G401.6 (cell line): ENCODE results near the gene CD84.
"Not testable (repeated sequence)": the region's sequence is repeated elsewhere in the genome, so short reads cannot be mapped to it uniquely, and the experiment has no call there.

Experiments
- FAIRE-seq: peaks from 2 replicates; lab custom pipeline; 2012; peaks lifted over from hg19 to GRCh38; lab: Jason Lieb, UNC

The CD84 gene

DNA sequence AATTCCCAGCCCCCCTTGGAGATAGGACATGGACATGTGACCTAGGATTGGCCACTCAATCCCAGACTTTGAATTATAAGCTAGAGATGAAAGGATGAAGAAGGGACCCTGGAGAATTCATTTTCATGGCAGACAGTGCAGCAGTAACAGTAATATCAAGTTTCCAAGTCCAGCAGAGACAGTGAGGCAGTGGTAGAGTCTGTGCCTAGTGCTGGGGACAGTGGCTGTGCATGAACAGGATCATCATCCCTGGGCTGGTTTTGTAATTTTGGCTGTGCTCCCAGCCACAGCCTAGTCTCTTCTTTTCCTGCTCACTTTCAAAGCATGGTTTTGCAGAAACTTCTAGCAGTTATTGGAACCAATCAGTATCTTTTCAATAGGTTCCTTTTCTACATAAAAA lies 29.6 kb upstream of the CD84 start:
- FAIRE-seq: no peak

DNA sequence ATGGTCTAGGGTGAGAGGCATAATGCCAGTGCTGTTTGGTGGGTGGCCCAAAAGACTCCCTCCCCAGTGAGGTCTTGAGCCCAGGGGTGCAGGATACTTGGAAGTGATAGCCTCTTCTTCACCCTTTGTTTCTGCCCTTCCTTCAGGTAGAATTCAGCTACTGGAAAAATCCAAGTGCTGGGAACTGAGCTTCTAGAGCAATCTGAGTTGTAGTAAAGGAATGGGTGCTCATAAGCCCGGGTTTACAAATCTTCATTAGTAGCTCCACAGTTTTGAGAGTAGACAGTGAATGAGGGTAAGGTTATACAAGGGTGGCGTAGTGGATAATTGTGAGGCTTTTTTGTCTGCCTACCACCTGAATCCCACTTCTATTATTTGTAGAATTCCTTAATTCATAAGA lies 29.2 kb upstream of the CD84 start:
- no peak for FAIRE-seq

DNA sequence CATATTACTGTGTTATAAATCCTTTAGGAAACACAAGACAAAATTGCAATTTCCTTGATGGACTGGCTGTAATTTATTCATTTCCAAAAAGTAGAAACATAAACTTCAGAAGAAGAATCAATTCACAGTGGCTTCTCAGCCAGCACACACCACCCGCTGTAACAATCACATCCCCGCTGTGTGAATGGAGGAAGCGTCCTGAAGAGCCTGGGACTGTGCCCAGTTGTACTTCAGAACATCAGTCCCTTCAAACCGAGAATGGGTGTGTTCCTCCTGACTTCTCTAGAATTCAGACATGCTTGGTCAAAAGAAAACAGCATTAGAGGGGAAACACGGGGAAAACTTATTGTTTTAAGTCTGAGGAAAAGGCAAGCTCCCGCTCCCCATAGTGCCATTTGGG lies 28.8 kb upstream of the CD84 start:
- no peak for FAIRE-seq

DNA sequence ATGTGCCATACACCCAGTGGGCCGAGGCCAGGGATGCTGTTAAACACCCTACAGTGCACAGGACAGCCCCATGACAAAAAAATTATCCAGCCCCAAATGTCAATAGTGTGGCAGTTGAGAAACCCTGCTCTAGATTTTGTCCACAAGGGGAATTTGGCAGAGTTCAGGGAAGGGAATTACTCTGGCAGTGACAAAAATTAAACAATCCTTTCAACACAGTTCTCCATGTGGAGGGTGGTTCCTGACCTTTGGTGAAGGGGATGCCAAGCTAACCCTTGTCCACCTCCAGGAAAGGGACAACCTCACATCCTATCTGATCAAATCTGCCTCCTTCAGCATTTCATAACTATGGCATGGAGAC lies 28.4 kb upstream of the CD84 start:
- FAIRE-seq: no peak

DNA sequence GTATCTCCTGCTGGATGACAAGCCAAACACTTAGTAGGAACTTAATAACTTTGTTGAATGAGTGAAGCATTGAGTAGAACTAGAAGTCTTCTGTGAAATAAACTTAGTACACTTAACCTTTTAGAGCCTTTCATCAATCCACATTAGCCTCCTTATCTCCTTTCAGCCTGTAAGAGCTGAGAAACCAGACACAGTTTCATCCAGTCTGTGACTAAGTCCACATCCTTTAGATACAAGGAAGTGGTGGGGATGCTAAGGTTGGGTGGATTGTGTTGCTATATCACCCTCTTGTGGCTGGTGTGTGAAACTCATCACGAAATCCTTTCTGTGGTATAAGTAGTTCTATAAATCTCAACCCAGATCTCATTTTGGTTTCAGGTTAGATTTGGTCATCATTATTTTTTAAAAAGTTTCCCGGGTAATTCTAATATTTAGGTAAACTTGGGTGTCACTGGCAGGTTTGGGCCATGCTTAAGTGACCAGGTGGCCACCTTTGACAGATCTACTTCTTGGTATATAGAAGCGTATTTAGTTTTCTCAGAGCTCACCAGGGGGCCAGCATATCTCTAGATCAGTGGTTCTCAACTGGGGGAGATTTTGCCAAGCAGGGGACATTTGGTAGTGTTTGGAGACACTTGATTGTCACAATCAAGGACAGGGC lies 27.8 kb upstream of the CD84 start:
- peak; percentile 72 for FAIRE-seq

DNA sequence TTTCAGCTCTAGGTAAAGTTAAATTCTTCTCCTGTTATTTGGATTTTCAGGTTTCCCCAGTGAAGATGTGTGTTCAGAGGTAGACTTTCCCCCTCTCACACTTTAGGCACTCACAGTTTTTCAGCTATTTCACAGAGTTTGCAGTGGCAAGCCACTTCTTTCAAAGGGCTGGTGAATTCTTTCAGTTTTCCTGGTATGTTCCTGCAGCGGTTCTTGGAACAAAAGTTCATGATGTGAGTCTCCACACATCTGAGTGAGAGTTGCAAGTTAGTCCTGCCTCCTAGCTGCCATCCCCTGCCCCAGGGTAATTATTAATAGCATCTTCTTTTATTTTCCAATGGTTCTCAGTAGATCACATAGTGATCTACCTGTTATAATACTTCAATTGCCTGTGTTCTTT lies 27.3 kb upstream of the CD84 start:
- FAIRE-seq: no peak

DNA sequence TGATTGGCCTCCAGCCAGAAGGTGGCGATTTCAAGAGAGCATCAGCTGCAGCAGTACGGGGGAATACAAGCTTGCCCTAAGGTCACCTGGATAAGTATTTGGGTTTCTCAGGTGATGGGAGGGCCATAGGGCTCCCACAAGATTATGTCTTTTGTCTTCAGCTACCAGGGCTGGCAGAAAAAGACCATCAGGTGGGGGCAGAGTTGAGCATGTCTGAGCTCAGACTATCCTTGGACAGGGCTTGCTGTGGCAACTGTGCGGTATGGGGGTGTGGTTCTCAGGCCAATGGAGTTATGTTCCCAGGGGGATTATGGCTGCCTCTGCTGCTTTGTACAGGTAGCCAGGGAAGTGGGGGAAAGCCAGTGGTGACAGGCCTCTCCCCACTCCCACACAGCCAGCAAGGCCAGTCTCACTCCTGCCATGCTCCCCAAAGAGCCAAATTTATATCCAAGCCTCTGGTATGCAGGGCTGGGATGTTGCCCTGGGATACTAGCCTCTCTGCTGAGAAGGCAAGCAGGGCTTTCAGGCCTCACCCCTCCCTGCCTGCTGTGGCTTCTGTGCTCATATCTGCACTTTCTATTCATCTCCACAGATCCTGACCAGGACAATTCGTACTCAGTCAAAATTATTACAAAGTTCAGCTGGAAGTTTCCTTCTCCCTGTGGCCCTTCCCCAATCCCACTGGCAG lies 26.6 kb upstream of the CD84 start:
- FAIRE-seq: no peak

DNA sequence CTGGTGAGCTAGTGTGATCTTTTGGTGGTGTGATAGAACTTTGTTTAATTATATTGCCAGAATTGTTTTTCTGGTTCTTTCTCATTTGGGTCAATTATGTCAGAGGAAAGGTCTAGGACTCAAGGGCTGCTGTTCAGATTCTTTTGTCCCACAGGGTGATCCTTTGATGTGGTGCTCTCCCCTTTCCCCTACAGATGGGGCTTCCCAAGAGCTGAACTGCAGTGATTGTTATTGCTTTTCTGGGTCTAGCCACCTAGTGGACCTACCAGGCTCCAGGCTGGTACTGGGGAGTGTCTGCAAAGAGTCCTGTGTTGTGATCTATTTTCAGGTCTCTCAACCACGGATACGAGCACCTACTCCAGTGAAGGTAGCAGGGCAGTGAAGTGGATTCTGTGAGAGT lies 25.9 kb upstream of the CD84 start:
- FAIRE-seq: no peak

DNA sequence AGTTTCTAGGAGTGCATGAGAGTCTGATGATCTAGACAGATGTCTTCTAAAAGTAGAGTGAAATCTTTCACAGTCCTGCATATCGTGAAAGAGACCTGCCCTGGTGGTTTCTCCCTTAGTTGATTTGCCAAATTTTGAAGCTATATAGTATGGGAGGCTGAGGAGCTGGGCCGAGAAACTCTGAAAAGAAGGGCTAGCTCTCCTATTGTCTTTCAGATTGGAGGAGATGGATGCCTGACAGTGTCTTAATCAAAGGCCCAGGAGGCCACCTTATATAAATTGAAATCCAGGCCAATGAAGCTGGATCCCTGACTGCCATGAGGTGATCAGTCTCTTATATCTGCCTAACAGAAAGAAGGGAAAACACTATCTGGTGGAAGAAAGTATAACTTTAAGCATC lies 18.4 kb upstream of the CD84 start:
- no peak for FAIRE-seq

DNA sequence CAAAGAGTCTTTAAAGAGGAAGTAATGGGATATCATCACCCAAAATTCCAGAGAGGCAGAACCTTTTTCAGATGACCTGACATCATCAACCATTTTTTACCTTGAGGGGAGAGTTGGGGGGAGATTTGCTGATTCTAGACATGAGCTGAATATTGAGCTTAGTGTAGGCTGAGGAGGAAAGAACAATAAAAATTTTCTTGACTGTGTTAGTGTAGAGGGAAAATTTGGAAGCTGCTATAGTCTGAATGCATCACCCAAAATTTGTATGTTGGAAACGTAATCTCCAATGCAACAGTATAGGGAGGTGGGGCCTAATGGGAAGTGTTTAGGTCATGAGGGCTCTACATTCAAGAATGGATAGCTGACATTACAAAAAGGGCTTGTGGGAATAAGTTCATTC lies 17.8 kb upstream of the CD84 start:
- no peak for FAIRE-seq

DNA sequence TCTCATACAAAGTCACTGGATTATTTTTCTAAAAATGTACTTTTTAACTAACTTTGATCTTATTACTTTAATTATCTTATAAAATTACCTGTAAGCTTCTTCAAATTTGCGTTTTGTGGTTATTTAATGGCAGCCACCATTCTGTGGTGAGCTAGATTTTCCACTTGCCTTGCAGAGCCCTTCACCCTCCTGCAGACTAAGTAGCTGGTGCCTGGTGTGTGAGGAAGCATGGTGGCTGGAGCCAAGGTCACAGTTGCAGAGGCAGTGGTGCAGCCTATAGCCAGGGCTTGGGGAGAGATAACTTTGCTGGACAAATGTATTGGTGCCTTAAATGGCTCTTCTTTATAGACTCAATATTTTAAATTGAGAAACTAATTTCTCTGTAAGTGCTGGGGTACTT lies 11.2 kb upstream of the CD84 start:
- no peak for FAIRE-seq

DNA sequence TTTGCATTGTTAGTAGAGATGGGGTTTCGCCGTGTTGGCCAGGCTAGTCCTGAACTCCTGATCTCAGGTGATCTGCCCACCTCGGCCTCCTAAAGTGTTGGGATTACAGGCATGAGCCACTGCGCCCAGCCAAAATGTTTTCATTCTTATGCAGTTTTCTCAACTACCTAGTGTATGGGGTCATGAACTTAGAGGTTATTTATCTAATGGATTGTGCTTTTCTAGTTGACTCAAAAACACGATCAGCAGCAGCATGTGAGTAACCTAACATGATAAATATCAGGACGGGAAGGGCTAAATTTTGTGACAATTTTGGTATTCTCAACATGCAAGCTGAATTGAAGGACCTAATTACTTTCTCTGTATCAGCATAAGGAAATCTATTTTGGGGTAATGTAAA lies 9.2 kb upstream of the CD84 start:
- no peak for FAIRE-seq

DNA sequence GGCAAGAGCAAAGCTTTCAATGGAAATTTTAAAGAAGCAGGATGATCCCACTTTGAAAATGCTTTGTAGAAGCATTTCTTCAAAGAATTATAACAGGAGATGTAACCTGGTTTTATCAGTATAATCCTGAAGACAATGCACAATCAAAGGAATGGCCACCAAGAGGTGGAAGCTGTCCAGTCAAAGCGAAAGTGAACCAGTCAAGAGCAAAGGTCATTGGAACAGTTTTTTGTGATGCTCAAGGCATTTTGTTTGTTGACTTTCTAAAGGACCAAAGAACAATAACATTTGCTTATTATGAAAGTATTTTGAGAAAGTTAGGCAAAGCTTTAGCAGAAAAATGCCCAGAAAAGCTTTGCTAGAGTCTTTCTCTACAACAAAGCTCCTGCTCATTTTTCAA lies 5.5 kb upstream of the CD84 start:
- no peak for FAIRE-seq

DNA sequence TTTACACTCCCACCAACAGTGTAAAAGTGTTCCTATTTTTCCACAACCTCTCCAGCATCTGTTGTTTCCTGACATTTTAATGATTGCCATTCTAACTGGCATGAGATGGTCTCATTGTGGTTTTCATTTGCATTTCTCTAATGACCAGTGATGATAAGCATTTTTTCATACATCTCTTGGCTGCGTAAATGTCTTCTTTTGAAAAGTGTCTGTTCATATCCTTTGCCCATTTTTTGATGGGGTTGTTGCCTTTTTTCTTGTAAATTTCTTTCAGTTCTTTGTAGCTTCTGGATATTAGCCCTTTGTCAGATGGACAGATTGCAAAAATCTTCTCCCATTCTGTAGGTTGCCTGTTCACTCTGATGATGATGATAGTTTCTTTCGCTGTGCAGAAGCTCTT lies 3.7 kb upstream of the CD84 start:
- not testable (repeated sequence) for FAIRE-seq

DNA sequence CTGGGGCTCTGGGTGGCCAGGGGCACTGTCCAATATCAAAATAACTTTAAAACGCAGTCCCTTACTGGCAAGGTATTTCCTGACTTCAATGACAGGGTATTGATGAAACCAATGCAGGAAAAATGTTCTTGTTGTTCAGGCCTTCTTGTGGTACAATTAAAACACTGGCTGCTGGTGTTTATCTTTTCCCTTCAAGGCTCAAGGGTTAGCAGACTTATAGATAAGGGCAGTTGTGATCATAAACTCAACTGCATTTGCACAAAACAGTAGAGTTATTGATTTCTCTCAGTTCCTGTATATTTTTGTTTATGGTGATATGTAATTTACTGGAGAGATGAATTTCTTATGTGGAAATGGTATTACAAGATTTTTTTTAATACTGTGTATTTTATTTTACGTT lies 2.7 kb upstream of the CD84 start:
- FAIRE-seq: no peak

DNA sequence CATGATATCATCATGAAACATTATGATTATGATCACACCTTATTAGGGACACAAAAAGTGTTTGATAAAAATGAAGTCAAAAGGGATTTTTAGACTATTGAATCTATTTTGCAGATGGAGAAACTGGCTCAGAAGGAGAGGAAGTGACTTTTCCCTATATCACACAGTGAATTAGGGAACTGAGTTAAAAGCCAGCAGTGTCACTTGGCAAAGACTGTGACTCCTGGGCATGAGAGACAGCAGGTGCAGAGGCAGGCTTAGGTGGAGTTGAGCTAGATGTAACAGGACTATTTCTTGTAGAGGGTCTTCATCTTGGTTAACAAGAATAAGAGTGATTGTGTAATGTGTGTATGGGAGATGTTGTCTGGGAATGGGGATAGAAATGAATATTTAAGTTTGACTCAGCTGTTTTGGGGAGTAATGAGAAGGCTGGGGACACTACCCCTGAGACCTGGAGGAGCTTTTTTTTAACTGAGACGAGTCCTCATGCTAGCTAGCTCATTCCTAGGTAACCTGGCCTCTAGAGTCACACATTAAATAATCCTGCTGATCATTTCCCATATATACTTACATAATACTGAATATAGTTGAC lies 1.0 kb upstream of the CD84 start:
- no peak for FAIRE-seq

DNA sequence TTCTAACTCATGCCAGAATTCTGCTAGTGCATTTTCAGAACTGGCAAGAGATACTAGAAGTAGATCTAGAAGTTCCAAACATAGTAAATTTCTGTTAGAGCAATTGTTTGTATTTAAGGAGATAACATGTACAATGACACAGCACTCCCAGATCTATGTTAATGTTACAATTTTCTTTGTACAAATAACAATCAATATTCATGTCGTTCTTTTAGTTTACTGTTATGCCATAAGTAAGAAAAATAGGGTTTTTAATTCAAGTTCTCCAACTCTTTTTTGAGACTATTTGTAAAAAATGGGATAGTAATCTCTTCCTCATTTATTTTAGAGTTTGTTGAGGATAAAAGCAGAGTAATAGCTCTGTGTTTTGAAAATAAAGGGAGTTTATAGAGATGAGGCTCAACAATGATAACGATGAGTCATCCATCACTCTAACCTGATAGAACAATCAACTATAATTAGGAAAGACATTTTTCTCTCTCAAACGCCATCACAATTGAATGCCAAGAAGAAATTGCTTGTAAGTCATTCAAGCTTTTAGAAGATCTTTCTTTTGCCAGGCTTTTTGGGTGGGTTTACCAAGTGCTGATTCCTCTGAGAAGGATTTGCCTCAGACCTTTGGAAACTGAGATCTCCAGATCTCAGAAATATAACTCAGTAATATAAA lies 638 bp downstream of the CD84 start:
- no peak for FAIRE-seq

DNA sequence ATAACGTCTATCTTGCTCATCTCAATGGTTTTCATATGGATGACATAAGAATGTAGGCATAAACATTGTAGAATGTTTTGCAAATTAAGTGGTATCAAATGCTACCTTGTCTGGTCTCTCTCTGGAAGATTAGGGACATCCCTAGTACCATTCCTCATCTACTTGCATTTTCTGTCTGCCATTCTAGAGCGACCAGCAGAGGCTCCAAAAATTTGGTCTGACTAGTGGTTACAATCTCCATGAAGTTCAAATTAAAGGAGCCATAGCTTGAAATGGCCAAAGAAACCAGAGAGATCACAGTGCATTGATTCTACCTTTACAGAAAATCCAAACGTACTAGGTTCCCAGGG lies 1.1 kb downstream of the CD84 start:
- no peak for FAIRE-seq

DNA sequence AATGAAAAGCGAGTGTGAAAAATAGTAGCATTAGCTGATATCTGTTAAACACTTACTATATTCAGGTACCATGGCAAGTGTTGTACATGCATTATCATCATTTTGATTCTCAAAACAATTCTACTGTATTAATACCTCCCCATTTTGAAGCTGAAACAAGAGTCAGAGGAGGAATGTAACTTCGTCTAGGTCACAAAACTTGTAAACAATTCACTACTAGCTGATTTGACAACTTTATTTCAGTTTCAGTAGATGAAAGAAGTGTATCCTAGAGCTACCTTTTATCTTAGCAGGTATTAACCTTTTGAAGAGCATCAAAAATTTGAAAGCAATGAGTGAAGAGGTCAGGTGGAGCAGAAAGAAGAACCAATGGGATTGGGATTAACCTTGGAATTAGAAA lies 1.6 kb downstream of the CD84 start:
- FAIRE-seq: no peak

DNA sequence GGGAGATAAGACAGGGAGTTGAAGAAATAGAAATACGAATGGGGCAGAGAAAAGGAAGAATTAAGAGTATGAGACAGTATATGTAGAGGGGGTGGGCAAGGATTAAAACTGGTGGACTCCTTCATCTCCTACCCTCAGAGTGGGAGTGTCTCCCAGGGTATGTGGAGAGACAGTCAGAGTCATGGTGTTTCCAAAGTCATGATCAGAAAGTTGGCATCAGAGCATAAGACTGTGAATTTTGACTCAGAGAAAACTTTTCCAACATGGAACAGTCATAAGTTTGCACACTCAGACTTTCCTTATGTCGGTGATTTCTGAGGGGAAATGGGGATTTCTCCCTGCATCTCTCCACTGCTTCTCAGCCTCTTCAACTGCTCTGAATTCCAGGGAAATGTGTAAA lies 2.4 kb downstream of the CD84 start:
- no peak for FAIRE-seq

DNA sequence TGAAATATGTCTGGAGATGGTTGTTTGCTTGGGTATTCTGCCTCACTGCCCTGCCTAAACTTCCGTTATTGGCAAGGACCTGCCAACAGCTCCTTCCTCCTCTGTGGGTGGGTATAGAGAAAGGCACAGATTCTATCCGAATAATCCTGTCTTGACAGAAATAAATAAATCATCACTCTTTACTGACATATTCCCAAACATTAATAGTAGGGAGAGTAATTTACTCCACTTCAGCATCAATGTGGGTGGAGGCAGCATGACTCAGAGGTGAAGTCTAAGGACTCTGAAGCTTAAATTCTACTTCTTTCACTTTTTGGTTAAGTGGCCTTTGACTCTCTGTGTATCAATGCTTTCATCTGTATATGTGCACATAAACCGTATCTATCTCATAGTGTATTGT lies 2.9 kb downstream of the CD84 start:
- FAIRE-seq: no peak

DNA sequence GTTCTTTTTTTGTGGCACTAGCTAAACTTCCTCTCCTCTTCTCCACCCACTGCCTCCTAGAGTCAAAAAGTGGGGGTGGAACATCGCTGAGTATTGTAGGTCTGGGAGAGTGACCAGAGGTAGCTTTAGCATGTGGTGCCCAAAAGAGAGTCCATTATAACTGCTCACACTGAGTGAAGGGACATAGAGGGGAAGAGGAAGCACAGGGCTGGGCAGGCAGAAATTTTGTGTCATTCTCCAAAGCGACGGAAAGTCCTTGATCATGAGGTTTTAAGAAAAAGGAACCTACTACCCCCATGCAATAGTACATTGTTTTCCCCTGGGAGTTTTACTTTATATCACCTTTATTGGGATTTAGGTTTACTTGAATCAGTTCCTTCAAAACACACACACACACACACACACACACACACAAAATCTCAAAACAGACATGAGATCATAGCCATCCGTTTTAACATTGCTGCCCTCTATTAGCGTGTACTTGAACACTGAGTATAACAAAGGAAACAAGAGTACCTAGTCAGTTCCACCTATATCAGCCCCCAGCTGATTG lies 4.1 kb downstream of the CD84 start:
- no peak for FAIRE-seq

DNA sequence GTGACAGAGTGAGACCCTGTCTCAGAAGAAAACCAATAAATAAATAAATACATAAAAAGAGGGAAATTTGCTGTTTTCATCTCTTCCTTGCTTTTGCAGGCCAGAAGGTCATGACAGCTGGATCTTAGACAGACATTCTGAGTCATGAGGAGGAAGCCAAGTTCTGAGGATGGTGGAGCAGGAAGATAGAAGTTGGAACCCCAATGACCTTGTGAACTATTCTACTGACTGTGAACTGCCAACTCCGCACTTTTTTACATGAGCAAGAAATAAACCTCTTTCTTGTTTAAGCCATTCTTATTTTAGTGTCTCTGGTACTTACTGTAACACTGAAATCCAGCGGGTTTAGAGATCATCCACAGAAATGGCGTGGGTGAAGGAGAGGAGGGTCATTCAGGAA lies 8.5 kb downstream of the CD84 start:
- no peak for FAIRE-seq

DNA sequence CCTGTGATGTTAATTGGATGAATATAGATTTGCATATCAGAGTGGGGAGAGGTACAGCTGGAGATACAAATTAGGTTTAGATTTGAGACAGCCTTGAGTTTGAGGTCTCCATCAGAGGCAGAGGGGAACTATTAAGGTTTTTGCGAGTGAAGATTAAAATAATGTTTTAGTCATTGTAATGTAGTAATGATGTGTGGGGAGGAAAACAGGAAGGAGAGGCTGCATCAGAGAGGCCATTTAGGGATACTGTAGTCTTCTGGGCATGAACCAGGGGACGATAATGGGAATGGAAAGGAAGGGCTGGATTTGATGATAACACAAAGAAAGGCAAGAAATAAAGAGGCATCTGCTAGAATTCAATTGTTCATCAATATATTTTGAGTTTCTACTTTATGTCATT lies 9.5 kb downstream of the CD84 start:
- no peak for FAIRE-seq
